ENCODE data around the gene PLXNA2.

The PLXNA2 gene

DNA sequence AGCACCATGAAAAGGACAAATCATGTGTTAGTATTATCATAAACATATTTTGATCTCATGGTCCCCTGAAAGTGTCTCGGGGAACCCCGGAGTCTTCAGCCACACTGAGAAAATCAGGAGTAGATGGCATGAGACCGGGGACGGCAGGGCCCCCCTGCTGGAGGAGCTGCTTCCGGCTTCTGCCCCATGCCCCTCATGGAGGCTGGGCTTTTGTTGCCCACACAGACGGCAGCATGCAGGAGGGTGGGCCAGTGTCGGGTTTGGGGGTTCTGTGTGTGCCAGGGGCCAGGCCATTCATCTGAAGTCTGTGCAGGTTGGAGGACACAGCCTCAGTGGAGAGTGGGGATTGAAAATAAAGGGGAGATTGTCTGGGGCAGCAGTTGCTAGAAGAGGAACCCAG, 258.2 kb downstream of the PLXNA2 start:
- no peak for DNase-seq

DNA sequence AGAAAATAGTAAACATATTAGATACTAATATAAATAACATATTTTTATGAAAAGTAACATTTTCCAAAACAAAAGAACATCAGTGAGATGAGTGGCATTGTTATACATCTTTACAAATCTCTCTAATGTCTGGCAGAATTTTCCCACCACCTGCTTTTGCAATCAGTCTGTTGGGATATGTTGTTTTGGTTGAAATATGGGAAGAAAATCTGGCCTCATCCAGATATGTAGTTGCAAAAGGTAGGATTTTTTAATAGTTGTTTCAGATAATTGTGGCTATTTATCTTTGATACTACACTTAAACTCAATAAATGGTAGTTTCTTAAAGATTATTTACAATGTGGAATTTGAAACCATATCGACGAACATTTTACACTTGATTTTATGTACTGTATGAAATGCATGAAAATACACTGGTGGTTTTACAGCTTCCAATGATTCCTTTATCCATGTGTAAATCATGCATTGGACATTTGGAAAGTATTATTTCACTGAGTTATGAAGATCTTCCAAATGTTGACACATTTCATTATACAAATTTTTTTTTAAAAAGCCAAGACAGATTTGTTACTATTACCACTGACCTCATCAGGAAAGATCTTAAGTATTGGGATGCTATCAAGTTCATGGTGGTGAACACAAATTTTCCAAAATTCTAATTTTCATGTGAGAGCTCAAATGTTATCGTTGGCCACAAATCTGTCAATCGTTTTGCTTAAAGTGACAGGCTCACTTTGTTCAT, 259.2 kb downstream of the PLXNA2 start:
- no peak for DNase-seq

DNA sequence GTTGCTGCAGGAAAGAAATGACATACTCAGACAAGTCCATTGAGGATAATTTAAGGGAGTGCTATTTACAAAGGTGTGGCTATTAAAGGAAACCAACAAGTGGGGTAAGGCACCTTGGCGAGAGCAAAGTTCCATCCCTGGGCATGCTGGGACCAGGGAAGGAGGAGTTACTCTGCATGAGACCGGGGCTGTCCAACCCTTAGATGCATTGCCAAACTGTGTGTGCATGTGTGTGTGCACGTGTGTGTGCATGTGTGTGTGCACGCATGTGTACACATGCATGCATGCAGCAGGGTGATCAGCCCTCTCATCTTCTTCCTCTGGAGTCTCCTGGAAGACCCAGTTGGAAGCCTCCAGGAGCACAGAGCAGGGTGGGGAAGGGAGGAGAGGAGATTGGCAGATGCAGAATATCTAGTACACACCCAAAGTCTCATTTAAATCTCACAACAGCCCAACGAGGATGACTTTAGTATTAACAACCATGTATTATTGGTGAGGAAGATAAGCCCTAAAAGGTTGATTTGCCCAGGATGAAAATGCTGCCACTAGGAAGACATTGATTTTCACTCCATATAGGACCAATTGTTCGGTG, 261.0 kb downstream of the PLXNA2 start:
- DNase-seq: no peak

DNA sequence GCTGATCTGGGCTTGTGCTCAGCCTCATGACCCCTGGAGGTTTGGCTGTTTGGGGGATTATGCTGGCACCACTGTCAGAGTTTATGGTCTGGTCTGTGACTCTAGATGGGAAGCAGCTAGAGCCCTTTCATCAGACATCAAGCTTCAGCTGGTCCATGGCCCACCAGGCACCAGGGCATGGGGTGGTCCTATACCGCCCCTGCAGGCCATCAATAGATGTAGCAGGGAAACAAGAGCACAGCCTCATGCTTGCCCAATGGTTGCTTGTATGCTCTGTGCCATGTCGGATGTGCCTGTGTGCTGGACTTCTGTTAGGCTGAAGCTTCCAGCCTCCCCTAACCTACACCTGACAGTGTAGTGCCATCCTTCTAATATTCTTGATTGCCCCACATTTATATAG, 262.2 kb downstream of the PLXNA2 start:
- DNase-seq: no peak

DNA sequence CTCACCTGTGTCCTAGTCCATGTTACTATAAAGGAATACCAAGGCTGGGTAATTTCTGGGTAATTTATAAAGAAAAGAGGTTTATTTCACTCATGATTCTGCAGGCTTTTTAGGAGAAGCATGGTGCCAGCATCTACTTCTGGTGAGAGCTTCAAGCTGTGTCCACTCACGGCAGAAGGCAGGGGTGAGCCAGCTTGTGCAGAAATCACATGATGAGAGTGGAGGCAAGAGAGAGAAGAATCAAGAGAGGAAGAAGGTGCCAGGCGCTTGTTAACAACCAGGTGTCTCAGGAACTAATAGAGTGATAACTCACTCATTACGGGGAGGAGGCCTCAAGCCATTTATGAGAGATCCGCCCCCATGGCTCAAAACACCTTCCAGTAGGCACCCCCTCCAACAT, 265.7 kb downstream of the PLXNA2 start:
- DNase-seq: no peak

DNA sequence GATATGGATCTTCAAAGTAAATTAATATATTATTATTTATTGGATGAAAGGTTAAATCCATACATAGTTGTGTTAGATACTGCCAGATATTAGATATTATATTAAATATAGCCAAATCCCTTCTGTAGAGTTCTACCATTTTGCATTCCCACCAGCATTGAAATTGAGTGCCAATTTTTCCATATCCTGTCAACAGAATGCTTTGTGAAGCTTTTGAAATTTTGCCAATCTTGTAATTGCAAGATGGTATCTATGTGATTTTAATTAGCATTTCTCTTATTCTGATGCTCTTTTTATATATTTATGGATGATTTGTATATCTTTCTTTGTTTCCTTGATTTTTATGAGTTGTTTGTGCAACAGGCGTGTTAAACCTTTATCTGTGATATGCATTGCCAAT, 266.3 kb downstream of the PLXNA2 start:
- DNase-seq: no peak

DNA sequence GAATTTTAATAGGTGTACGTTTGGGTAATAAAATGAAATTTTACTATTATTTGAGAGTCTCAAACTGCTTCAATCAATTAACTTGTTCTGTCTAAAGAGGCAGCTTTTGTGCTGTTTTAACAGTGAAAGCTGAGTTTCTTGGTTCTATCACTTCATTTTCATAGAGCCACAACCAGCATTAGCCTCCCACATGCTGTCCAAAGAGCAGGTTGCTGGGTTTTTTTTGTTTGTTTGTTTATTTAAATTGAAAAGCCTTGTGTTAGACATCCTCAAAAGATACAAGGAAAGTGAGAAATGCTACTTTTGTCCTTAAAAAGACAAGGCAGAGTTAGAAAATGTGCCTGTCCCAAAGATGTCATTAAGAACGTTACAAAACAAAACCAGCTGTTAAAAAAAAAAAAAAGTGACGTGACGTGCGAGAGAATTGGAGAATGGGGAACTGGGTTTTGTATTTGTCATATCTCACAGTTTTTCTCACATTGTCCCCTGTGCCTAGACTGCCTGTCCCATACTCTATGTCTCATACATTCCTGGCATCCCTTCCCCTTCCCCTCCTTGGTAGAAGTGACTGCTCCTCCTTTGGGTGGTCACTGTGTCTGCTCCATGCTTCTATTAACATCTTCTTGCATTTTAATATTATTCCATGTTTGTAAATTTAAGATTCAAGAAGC, 270.2 kb downstream of the PLXNA2 start:
- no peak for DNase-seq

DNA sequence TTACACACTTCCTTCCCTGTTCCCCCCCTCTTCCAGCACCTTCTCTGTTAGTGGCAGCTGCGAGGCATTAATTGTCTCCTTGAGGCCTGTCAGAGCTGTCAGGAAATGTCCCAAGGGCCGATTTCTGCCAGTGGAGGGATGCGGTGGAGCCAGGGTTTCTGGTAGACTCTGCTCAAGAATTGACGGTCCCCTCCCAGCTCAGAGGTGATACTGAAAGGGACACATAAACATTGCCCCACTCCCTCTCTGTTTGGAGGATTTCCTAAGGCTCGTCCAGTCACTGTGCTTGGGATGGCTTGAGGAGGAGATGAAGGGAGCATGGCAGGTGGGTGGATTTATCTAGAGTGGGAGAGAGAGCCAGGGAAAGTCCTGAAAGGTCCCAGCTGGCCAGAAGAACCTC, 271.8 kb downstream of the PLXNA2 start:
- DNase-seq: no peak
